Activated CD8-positive, alpha-beta memory T cell treated with anti-CD3 and anti-CD28 coated beads for 4 hours (primary cell): Measurements from ENCODE around the gene TXLNB.
A peak's percentile ranks its signal among the peaks of the same experiment; 100 is the strongest.

Experiments used
- DNase-seq, 2 donors: peaks; one replicate each; pipeline ENCODE4 v3.0.0-alpha.2; 2020; ENCODE audit warnings: low read depth in 2 of 2

Gene TXLNB

GRCh38 chr6:139271056-139271455 lies 20.7 kb downstream of the TXLNB start:
- DNase-seq, result no peak

GRCh38 chr6:139270249-139270648 lies 21.5 kb downstream of the TXLNB start:
- DNase-seq, result no peak

- DNase-seq, result no peak
These were observed 26.1 kb downstream of the TXLNB start for GRCh38 chr6:139265512-139266190.

- DNase-seq, result no peak
These were observed 29.1 kb downstream of the TXLNB start for GRCh38 chr6:139262519-139263300.

- DNase-seq, result no peak
These were observed 33.9 kb downstream of the TXLNB start for GRCh38 chr6:139257821-139258398.

GRCh38 chr6:139257291-139257690 lies 34.5 kb downstream of the TXLNB start:
- DNase-seq, result no peak

GRCh38 chr6:139256087-139256486 lies 35.7 kb downstream of the TXLNB start:
- DNase-seq, result no peak

- DNase-seq, result no peak
These were observed 37.6 kb downstream of the TXLNB start for GRCh38 chr6:139254196-139254595.

GRCh38 chr6:139253656-139254055 lies 38.1 kb downstream of the TXLNB start:
- no peak for DNase-seq

GRCh38 chr6:139251691-139252390 lies 40.0 kb downstream of the TXLNB start:
- DNase-seq, result no peak

- no peak for DNase-seq
These were observed 40.6 kb downstream of the TXLNB start for GRCh38 chr6:139251045-139251690.

GRCh38 chr6:139250296-139251044 lies 41.3 kb downstream of the TXLNB start:
- DNase-seq, result peak; percentile 11 to 13

GRCh38 chr6:139249395-139249794 lies 42.4 kb downstream of the TXLNB start:
- no peak for DNase-seq

GRCh38 chr6:139248911-139249310 lies 42.9 kb downstream of the TXLNB start:
- DNase-seq, result no peak

GRCh38 chr6:139247618-139248017 lies 44.2 kb downstream of the TXLNB start:
- no peak for DNase-seq

- DNase-seq, result no peak
These were observed 48.3 kb downstream of the TXLNB start for GRCh38 chr6:139243536-139243935.

GRCh38 chr6:139242457-139243240 lies 49.1 kb downstream of the TXLNB start:
- DNase-seq, result no peak

GRCh38 chr6:139240161-139241010 lies 51.4 kb downstream of the TXLNB start:
- no peak for DNase-seq

GRCh38 chr6:139239064-139239463 lies 52.7 kb downstream of the TXLNB start:
- DNase-seq, result no peak
